GM12891 (cell line): ENCODE data around the gene PPM1A.

ENCODE experiments used
- PAX5 ChIP-seq: IDR thresholded peaks from 2 replicates; pipeline ENCODE4 v1.6.1; 2011; ENCODE audit warnings: low read length, moderate library complexity, mild to moderate bottlenecking; ENCODE audit not compliant: insufficient read depth, severe bottlenecking
- POLR2A ChIP-seq: IDR thresholded peaks from 2 replicates; pipeline ENCODE4 v1.6.1; 2011; ENCODE audit warnings: low read depth, low read length, control low read depth
- POLR2AphosphoS5 ChIP-seq: IDR thresholded peaks from 2 replicates; pipeline ENCODE4 v1.6.1; 2011; ENCODE audit warnings: low read depth, low read length, control low read depth
- POU2F2 ChIP-seq: IDR thresholded peaks from 2 replicates; pipeline ENCODE4 v1.6.1; 2011; ENCODE audit warnings: low read depth, mild to moderate bottlenecking, control low read depth, low read length, moderate library complexity
- SPI1 ChIP-seq: IDR thresholded peaks from 2 replicates; pipeline ENCODE4 v1.6.1; 2011; ENCODE audit warnings: low read depth, low read length, control low read depth
- TAF1 ChIP-seq: IDR thresholded peaks from 2 replicates; pipeline ENCODE4 v1.6.1; 2011; ENCODE audit warnings: low read depth, low read length, control low read depth

DNA sequence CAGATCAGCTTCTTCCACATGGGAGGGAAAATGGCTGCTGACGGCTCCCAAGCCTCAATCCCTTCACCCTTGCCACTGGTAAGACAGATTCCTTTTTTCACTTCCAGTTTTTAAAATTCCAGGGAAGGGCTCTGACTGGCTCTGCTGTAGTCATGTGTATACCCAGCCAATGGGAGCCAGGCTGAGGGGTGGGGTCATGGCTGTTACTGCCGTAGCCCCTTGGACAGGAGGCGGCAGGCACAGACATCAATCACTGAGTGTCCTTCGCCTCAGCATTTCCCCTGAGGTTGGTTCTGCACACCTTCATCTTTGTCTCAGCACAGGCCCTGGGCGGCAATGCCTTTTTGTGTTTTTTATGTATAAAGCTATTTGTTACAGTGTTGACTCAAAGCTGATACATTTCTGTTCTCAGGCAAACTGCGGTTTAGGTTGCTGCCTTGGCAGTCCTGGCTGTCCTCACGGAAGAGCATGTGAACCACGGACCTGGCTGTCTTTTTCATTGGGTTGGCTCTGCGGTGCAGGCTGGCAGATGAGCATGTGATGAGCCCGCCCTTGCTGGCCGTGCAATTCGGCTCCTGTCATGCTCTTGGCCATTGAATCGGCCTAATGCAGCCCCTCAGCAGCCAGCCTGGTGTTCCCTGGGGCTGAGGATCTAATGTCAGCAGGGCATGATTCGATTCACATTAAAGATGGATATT is 74.3 kb downstream of the PPM1A start:
- TF ChIP-seq POLR2A (no peak), POLR2AphosphoS5 (no peak), SPI1 (no peak), TAF1 (no peak), POU2F2 (no peak), PAX5 (no peak)
